ENCODE data around the gene TXK. TPM values are rescaled to one million over a fixed set of nuclear protein-coding genes. Genes with fewer than 3 reads are reported as not detected.
"Not testable (repeated sequence)": the region's sequence is repeated elsewhere in the genome, so short reads cannot be mapped to it uniquely, and the experiment has no call there.

Gene TXK
- total RNA-seq, 1 experiment from 2014 or later = 1.4 TPM

GRCh38 chr4:48172651-48173050, 38.6 kb upstream of the TXK start:
- DNase-seq (ENCODE audit: low spot score) = no peak
- H3K4me3 ChIP-seq (ENCODE audit: low read depth, low read length, poor library complexity, severe bottlenecking) = no peak overlapping the region
- ChIA-PET CTCF (no interaction called here), POLR2A (ENCODE audit: low non-redundant PET) (no interaction called here)
- H3K4me1 ChIP-seq (ENCODE audit: insufficient read depth, low read length, poor library complexity, severe bottlenecking) = peaks cover 5% of the 10 kb centered on the region
- no TSS peak for BruUV-seq (replicated peaks)
- no peaks in the 10 kb centered on the region for H3K9me3 ChIP-seq (ENCODE audit: low read depth, low read length, poor library complexity, severe bottlenecking)
- TF ChIP-seq EZH2 (IDR thresholded peaks at IDR 0.05; ENCODE audit: borderline replicate concordance, low read depth, low read length, poor library complexity, severe bottlenecking) = no peak
- TF ChIP-seq CTCF (conservative IDR thresholded peaks at IDR 0.05; ENCODE audit: low read depth, low read length) = no peak
- intact Hi-C loops (cut with micrococcal nuclease; ENCODE audit: unreplicated experiment) = no loop called here
- no peak overlapping the region for H3K27ac ChIP-seq (ENCODE audit: low read depth, low read length, poor library complexity, severe bottlenecking)
- H3K36me3 ChIP-seq (ENCODE audit: insufficient read depth, low read length, poor library complexity, severe bottlenecking) = no peaks in the 10 kb centered on the region
- H3K27me3 ChIP-seq (replicated peaks; ENCODE audit: insufficient read depth, low read depth, low read length, poor library complexity) = no peaks in the 10 kb centered on the region

DNA sequence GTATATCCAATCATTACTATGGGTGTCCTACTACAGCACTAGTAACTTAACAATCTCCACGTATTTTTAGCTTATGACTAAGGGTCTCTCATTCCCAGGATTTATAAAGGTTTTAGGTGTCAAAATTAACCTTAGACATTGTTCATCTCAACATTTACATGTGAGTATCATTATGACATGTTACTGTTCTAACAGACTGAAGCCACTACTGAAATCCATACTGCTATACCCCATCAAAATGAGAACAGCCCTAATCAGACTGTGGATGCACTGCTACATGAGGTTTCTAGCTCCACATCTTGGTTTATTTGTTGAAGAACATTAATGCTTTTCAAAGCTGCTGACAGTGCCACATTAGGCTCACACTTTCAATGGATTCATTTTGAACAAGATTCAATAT, 35.6 kb upstream of the TXK start:
- Histone ChIP-seq H3K27me3 (replicated peaks; ENCODE audit: insufficient read depth, low read depth, low read length, poor library complexity) (no peaks in the 10 kb centered on the region), H3K4me3 (ENCODE audit: low read depth, low read length, poor library complexity, severe bottlenecking) (no peak overlapping the region), H3K9me3 (ENCODE audit: low read depth, low read length, poor library complexity, severe bottlenecking) (no peaks in the 10 kb centered on the region), H3K27ac (ENCODE audit: low read depth, low read length, poor library complexity, severe bottlenecking) (no peak overlapping the region), H3K4me1 (ENCODE audit: insufficient read depth, low read length, poor library complexity, severe bottlenecking) (peaks cover 5% of the 10 kb centered on the region), H3K36me3 (ENCODE audit: insufficient read depth, low read length, poor library complexity, severe bottlenecking) (no peaks in the 10 kb centered on the region)
- BruUV-seq (replicated peaks) = no TSS peak
- DNase-seq (ENCODE audit: low spot score) = no peak
- POLR2A ChIA-PET (ENCODE audit: low non-redundant PET) = no interaction called here
- CTCF ChIA-PET = no interaction called here
- intact Hi-C loops (cut with micrococcal nuclease; ENCODE audit: unreplicated experiment) = no loop called here
- TF ChIP-seq CTCF (conservative IDR thresholded peaks at IDR 0.05; ENCODE audit: low read depth, low read length) (no peak), EZH2 (IDR thresholded peaks at IDR 0.05; ENCODE audit: borderline replicate concordance, low read depth, low read length, poor library complexity, severe bottlenecking) (no peak)

DNA sequence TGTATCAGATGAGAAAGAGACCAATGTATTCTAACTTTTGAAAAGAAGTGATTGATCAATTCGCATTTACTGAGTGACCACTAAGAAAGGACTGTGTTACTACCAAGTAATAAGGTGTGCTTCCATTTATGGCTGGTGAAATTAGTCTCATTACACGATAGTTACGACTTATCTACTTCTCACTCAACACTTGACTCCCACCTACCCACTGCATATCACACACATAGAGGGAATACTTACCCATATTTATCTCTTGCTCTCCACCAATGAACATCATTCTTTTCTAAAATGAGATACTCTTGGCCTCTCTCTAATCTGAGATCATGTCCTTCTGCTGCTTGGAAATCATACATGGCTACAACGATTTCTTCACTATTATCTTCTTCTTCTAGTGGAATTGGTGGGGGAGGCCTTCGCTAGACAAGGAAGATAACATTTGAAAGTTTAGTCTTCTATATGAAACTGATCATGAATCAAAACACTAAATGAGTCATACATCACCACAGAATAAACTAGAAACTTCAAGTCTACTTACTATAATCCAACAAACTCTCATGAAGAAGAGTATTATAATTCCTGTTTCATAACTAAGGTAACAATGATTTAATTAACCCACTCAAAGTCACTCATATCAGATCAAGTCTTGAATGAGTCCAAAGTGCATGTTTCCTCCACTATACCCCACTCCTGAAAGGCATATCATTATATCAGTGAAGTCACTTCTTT, 33.7 kb upstream of the TXK start:
- intact Hi-C loops (cut with micrococcal nuclease; ENCODE audit: unreplicated experiment) = no loop called here
- Histone ChIP-seq H3K9me3 (ENCODE audit: low read depth, low read length, poor library complexity, severe bottlenecking) (no peaks in the 10 kb centered on the region), H3K4me1 (ENCODE audit: insufficient read depth, low read length, poor library complexity, severe bottlenecking) (peaks cover 5% of the 10 kb centered on the region), H3K27me3 (replicated peaks; ENCODE audit: insufficient read depth, low read depth, low read length, poor library complexity) (no peaks in the 10 kb centered on the region), H3K4me3 (ENCODE audit: low read depth, low read length, poor library complexity, severe bottlenecking) (no peak overlapping the region), H3K36me3 (ENCODE audit: insufficient read depth, low read length, poor library complexity, severe bottlenecking) (no peaks in the 10 kb centered on the region), H3K27ac (ENCODE audit: low read depth, low read length, poor library complexity, severe bottlenecking) (no peak overlapping the region)
- no TSS peak for BruUV-seq (replicated peaks)
- POLR2A ChIA-PET (ENCODE audit: low non-redundant PET) = no interaction called here
- TF ChIP-seq EZH2 (IDR thresholded peaks at IDR 0.05; ENCODE audit: borderline replicate concordance, low read depth, low read length, poor library complexity, severe bottlenecking) = no peak
- TF ChIP-seq CTCF (conservative IDR thresholded peaks at IDR 0.05; ENCODE audit: low read depth, low read length) = no peak
- DNase-seq (ENCODE audit: low spot score) = no peak
- CTCF ChIA-PET = no interaction called here

DNA sequence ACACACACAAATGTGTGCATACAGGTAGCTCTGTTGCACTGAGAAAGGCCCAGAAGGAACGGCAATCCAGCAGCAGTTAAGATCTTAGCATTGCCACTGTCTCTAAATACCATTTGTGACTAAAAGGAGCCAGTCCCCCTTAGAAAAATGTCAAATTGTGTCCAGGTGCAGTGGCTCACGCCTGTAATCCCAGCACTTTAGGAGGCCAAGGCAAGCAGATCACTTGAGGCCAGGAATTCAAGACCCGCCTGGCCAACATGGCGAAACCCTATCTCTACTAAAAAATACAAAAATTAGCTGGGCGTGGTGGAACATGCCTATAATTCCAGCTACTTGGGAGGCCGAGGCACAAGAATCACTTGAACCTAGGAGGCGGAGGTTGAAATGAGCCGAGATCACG, 30.5 kb upstream of the TXK start:
- H3K27ac ChIP-seq (ENCODE audit: low read depth, low read length, poor library complexity, severe bottlenecking); H3K4me3 ChIP-seq (ENCODE audit: low read depth, low read length, poor library complexity, severe bottlenecking); H3K9me3 ChIP-seq (ENCODE audit: low read depth, low read length, poor library complexity, severe bottlenecking); DNase-seq (ENCODE audit: low spot score); BruUV-seq (replicated peaks); POLR2A ChIA-PET (ENCODE audit: low non-redundant PET); H3K36me3 ChIP-seq (ENCODE audit: insufficient read depth, low read length, poor library complexity, severe bottlenecking); CTCF ChIA-PET; H3K27me3 ChIP-seq (replicated peaks; ENCODE audit: insufficient read depth, low read depth, low read length, poor library complexity): not testable (repeated sequence)
- H3K4me1 ChIP-seq (ENCODE audit: insufficient read depth, low read length, poor library complexity, severe bottlenecking) = peaks cover 22% of the 10 kb centered on the region
- intact Hi-C loops (cut with micrococcal nuclease; ENCODE audit: unreplicated experiment) = loop anchor here (5.0 kb wide), 1 partner anchor 108 kb away; no protein-coding TSS in a partner anchor
